A673 (cell line): Measurements from ENCODE around the gene TNFRSF21.

ENCODE experiments used
- CTCF ChIP-seq: fragments of 300-800, 200-600 bp; sonication (generic); conservative IDR thresholded peaks from 2 replicates; pipeline ENCODE4 v1.5.1; 2017; ENCODE audit warnings: low read depth, mild to moderate bottlenecking, antibody characterized with exemption, low read length, moderate library complexity, mixed read lengths
- EZH2 ChIP-seq: fragments of 200-600 bp; sonication (generic); IDR thresholded peaks from 2 replicates; pipeline ENCODE4 v1.6.1; 2017; ENCODE audit warnings: borderline replicate concordance, low read depth, mild to moderate bottlenecking, mixed read lengths, antibody characterized with exemption, low read length; ENCODE audit not compliant: poor library complexity, severe bottlenecking

DNA sequence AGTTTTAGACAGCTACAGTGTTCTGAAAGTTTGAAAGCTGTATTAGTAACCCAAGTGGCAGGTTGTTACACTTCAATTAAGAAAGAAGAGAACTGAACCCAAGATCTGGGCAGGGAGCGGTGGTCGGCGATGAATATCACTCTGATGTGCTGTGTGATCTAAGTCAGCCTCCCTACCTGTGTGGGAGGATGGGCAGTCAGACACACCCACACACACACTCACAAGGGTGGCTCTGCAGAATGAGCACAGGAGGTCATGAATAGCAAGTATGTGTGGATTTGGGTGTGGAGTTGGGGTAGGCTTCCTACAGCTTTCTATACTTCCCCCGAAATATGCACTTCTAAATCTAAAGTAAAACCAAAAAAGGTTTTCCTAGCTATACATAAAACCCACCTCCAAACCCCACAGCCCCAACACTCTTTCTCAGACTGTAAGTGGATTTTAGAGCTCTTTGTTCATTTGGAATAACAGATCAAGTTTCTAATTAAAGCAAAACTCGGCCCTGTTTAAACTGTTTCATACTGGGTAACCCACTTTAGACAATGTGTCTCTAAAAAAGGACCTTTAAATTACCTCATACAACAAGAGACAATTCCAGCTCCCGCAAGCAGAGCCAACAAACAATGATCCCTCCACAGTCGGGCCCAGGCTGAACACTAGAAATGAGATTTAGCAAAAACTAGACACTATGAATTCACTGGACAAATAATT, 19.4 kb downstream of the TNFRSF21 start:
- TF ChIP-seq EZH2, result no peak
- TF ChIP-seq CTCF, result no peak
